Stomach (tissue), 9 donors: ENCODE measurements around the gene APOBEC3A. TPM values are rescaled to one million over a fixed set of nuclear protein-coding genes. Genes with fewer than 3 reads are reported as not detected.

ENCODE experiments used
- DNase-seq, 2 donors: peaks; one replicate each; pipeline versions ENCODE4 v3.0.0 to v3.0.0-alpha.2; 2013 to 2019
- H3K27ac ChIP-seq, 5 donors: fragments of 200-600 bp in 4 of 5; sonication (generic) in 4 of 5; one replicate each; pipeline ENCODE4 v1.5.1; 2013 to 2019; ENCODE audit warnings: mild to moderate bottlenecking in 1 of 5, moderate library complexity in 1 of 5
- H3K27me3 ChIP-seq, 3 donors: fragments of 200-600 bp; sonication (generic); one replicate each; pipeline ENCODE4 v1.5.1; 2017 to 2019; ENCODE audit warnings: mixed run types in 1 of 3
- H3K36me3 ChIP-seq, 4 donors: fragments of 200-600 bp; sonication (generic); 1 replicate in 3 of 4; 2 replicates in 1 of 4; pipeline ENCODE4 v1.5.1; 2016 to 2019
- H3K4me1 ChIP-seq, 4 donors: fragments of 200-600 bp; sonication (generic); one replicate each; pipeline ENCODE4 v1.5.1; 2016 to 2019
- H3K4me3 ChIP-seq, 4 donors: fragments of 200-600 bp; sonication (generic) in 3 of 4; one replicate each; pipeline ENCODE4 v1.5.1; 2016 to 2019; ENCODE audit warnings: mild to moderate bottlenecking in 1 of 4
- H3K9me3 ChIP-seq, 4 donors: fragments of 200-600 bp; sonication (generic); one replicate each; pipeline ENCODE4 v1.5.1; 2016 to 2019
- CTCF ChIP-seq, 7 experiments: fragments of 450-650 bp in 4 of 7; fragments of 200-600 bp in 3 of 7; sonication (generic) in 3 of 7; IDR thresholded peaks; one replicate each; pipeline ENCODE4 v1.5.1; 2016 to 2019; ENCODE audit warnings: antibody characterized with exemption in 7 of 7, control low read depth in 2 of 7, mild to moderate bottlenecking in 1 of 7
- EP300 ChIP-seq: sonication (generic); formaldehyde crosslinking; IDR thresholded peaks from one replicate; pipeline ENCODE4 v1.6.1; 2017; ENCODE audit warnings: antibody characterized with exemption
- POLR2A ChIP-seq, 4 donors: fragments of 450-650 bp; IDR thresholded peaks; one replicate each; pipeline ENCODE4 v1.6.1; 2016; ENCODE audit warnings: antibody characterized with exemption in 4 of 4, control low read depth in 2 of 4, mild to moderate bottlenecking in 1 of 4, moderate library complexity in 1 of 4
- POLR2AphosphoS5 ChIP-seq, 3 donors: sonication (generic); formaldehyde crosslinking; IDR thresholded peaks; one replicate each; pipeline ENCODE4 v1.6.1; 2016; ENCODE audit warnings: antibody characterized with exemption in 3 of 3
- WGBS, 5 donors: extraction: QIAGEN DNeasy Blood & Tissue Kit in 3 of 5; methylation state at CpG; one replicate each; pipeline versions ENCODE4 v1.1.5 to v1.1.7; 2013 to 2018; 5-methylcytosine and 5-hydroxymethylcytosine counted together
- intact Hi-C: fragments of 100-400 bp; cut with DNase I; formaldehyde crosslinking; loops from one replicate; pipeline ENCODE4 v1.15.1; 2023; ENCODE audit warnings: low total_unique reads
- polyA plus RNA-seq, 3 donors: library from polyadenylated mRNA; stranded (reverse); fragments of 200-250 nt; gene quantifications; one replicate each; pipeline ENCODE4 v1.2.3, GENCODE V29; 2013
- total RNA-seq, 5 donors: library from RNA; depleted of rRNA; stranded (reverse); fragments of >200 nt; gene quantifications; one replicate each; pipeline versions ENCODE4 v1.1.0 to v1.2.3, GENCODE V29; 2014 to 2016
- donor health status: healthy with polysubstance abuse.
- donor health status: Bipolar disorder and iron deficiency.
- donor health status: healthy.

The APOBEC3A gene
- total and polyA plus RNA-seq, 8 donors = 1.2 to 3.3 (median 1.8) TPM; not detected in 4

GRCh38 chr22:38950527-38951295 lies 6.7 kb upstream of the APOBEC3A start:
- no peaks in the 10 kb centered on the region for H3K36me3 ChIP-seq
- H3K27me3 ChIP-seq = peaks cover 0 to 5% (median 0%) of the 10 kb centered on the region in 3 donors
- DNase-seq = no peak
- H3K4me3 ChIP-seq = no peak overlapping the region
- WGBS, 5 donors = 71 to 79% (median 77%) methylated on average over 13 of the region's 13 CpGs
- TF ChIP-seq POLR2A (IDR thresholded peaks at IDR 0.05) (no peak), EP300 (no peak), POLR2AphosphoS5 (IDR thresholded peaks at IDR 0.05) (no peak), CTCF (IDR thresholded peaks at IDR 0.05) (no peak)
- intact Hi-C loops = no loop called here
- no peaks in the 10 kb centered on the region for H3K9me3 ChIP-seq
- peaks cover 11 to 19% (median 14%) of the 10 kb centered on the region in 4 donors for H3K4me1 ChIP-seq
- no peak overlapping the region for H3K27ac ChIP-seq

- no peak overlapping the region for H3K4me3 ChIP-seq
- no peaks in the 10 kb centered on the region for H3K36me3 ChIP-seq
- TF ChIP-seq POLR2AphosphoS5 (IDR thresholded peaks at IDR 0.05) = no peak
- no peak for TF ChIP-seq EP300
- TF ChIP-seq CTCF (IDR thresholded peaks at IDR 0.05) = no peak
- TF ChIP-seq POLR2A (IDR thresholded peaks at IDR 0.05) = no peak
- no peak for DNase-seq
- peaks cover 0 to 3% (median 0%) of the 10 kb centered on the region in 3 donors for H3K27me3 ChIP-seq
- no peaks in the 10 kb centered on the region for H3K9me3 ChIP-seq
- H3K27ac ChIP-seq = peak overlapping the region in 2 of 5 donors; percentile 71 to 78
- H3K4me1 ChIP-seq = peaks cover 11 to 17% (median 14%) of the 10 kb centered on the region in 4 donors
- intact Hi-C loops = no loop called here
- 56 to 63% (median 59%) methylated on average over 2 of the region's 2 CpGs for WGBS, 5 donors
Measured at GRCh38 chr22:38951734-38952133, 5.7 kb upstream of the APOBEC3A start.

GRCh38 chr22:38952281-38952993 lies 5.0 kb upstream of the APOBEC3A start:
- TF ChIP-seq EP300 = no peak
- no peak for TF ChIP-seq CTCF (IDR thresholded peaks at IDR 0.05)
- no peak for TF ChIP-seq POLR2AphosphoS5 (IDR thresholded peaks at IDR 0.05)
- intact Hi-C loops = no loop called here
- Histone ChIP-seq H3K27ac (peak overlapping the region in 2 of 5 donors; percentile 71 to 78), H3K27me3 (no peaks in the 10 kb centered on the region), H3K9me3 (no peaks in the 10 kb centered on the region), H3K36me3 (no peaks in the 10 kb centered on the region), H3K4me1 (peaks cover 11 to 21% (median 14%) of the 10 kb centered on the region in 4 donors), H3K4me3 (no peak overlapping the region)
- no peak for DNase-seq
- 77 to 95% (median 87%) methylated on average over 12 of the region's 12 CpGs for WGBS, 5 donors

- Histone ChIP-seq H3K36me3 (no peaks in the 10 kb centered on the region), H3K4me3 (peak overlapping the region in 2 of 4 donors; percentile 13 to 18), H3K4me1 (peaks cover 11 to 25% (median 14%) of the 10 kb centered on the region in 4 donors), H3K9me3 (no peaks in the 10 kb centered on the region), H3K27me3 (no peaks in the 10 kb centered on the region), H3K27ac (peak overlapping the region in 2 of 5 donors; percentile 71 to 78)
- DNase-seq = no peak
- intact Hi-C loops = no loop called here
- 75 to 92% (median 87%) methylated on average over 8 of the region's 8 CpGs for WGBS, 5 donors
- no peak for TF ChIP-seq CTCF (IDR thresholded peaks at IDR 0.05)
- TF ChIP-seq POLR2AphosphoS5 (IDR thresholded peaks at IDR 0.05) = no peak
- TF ChIP-seq POLR2A (IDR thresholded peaks at IDR 0.05) = no peak
- no peak for TF ChIP-seq EP300
Measured at GRCh38 chr22:38953091-38953490, 4.3 kb upstream of the APOBEC3A start.
